ENCODE results near the gene MSMO1. TPM values are rescaled to one million over a fixed set of nuclear protein-coding genes. Genes with fewer than 3 reads are reported as not detected.

The MSMO1 gene
- total and polyA plus RNA-seq, 2 experiments from 2014 or later = 145 to 272 TPM

DNA sequence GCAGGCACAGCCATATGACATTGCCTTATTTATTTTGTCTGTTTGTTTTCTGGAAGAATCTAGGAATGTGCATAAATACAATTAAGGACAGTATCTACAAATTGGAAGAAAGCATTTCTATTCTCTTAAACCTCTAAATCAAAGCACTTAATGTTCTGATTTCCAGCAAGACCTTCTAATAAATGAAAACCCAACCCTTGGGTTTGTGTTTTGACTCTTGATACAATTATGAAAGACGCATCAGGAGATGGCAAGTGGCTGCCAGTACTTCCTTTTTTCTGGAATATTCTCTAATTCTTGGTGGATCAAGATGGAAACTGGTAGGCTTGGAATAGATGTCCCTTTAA lies 50.9 kb downstream of the MSMO1 start:
- no peaks in the 10 kb centered on the region for H3F3A ChIP-seq (replicated peaks; ENCODE audit: low read depth)
- TF ChIP-seq, protein P1, sequence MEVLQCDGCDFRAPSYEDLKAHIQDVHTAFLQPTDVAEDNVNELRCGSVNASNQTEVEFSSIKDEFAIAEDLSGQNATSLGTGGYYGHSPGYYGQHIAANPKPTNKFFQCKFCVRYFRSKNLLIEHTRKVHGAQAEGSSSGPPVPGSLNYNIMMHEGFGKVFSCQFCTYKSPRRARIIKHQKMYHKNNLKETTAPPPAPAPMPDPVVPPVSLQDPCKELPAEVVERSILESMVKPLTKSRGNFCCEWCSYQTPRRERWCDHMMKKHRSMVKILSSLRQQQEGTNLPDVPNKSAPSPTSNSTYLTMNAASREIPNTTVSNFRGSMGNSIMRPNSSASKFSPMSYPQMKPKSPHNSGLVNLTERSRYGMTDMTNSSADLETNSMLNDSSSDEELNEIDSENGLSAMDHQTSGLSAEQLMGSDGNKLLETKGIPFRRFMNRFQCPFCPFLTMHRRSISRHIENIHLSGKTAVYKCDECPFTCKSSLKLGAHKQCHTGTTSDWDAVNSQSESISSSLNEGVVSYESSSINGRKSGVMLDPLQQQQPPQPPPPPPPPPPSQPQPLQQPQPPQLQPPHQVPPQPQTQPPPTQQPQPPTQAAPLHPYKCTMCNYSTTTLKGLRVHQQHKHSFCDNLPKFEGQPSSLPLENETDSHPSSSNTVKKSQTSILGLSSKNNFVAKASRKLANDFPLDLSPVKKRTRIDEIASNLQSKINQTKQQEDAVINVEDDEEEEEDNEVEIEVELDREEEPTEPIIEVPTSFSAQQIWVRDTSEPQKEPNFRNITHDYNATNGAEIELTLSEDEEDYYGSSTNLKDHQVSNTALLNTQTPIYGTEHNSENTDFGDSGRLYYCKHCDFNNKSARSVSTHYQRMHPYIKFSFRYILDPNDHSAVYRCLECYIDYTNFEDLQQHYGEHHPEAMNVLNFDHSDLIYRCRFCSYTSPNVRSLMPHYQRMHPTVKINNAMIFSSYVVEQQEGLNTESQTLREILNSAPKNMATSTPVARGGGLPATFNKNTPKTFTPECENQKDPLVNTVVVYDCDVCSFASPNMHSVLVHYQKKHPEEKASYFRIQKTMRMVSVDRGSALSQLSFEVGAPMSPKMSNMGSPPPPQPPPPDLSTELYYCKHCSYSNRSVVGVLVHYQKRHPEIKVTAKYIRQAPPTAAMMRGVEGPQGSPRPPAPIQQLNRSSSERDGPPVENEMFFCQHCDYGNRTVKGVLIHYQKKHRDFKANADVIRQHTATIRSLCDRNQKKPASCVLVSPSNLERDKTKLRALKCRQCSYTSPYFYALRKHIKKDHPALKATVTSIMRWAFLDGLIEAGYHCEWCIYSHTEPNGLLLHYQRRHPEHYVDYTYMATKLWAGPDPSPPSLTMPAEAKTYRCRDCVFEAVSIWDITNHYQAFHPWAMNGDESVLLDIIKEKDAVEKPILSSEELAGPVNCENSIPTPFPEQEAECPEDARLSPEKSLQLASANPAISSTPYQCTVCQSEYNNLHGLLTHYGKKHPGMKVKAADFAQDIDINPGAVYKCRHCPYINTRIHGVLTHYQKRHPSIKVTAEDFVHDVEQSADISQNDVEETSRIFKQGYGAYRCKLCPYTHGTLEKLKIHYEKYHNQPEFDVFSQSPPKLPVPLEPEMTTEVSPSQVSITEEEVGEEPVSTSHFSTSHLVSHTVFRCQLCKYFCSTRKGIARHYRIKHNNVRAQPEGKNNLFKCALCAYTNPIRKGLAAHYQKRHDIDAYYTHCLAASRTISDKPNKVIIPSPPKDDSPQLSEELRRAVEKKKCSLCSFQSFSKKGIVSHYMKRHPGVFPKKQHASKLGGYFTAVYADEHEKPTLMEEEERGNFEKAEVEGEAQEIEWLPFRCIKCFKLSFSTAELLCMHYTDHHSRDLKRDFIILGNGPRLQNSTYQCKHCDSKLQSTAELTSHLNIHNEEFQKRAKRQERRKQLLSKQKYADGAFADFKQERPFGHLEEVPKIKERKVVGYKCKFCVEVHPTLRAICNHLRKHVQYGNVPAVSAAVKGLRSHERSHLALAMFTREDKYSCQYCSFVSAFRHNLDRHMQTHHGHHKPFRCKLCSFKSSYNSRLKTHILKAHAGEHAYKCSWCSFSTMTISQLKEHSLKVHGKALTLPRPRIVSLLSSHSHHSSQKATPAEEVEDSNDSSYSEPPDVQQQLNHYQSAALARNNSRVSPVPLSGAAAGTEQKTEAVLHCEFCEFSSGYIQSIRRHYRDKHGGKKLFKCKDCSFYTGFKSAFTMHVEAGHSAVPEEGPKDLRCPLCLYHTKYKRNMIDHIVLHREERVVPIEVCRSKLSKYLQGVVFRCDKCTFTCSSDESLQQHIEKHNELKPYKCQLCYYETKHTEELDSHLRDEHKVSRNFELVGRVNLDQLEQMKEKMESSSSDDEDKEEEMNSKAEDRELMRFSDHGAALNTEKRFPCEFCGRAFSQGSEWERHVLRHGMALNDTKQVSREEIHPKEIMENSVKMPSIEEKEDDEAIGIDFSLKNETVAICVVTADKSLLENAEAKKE (CRISPR knock-in tag; IDR thresholded peaks at IDR 0.05) = no peak
- TF ChIP-seq NANOG (IDR thresholded peaks at IDR 0.05; ENCODE audit: borderline replicate concordance) = no peak
- no peak for TF ChIP-seq CREB1 (CRISPR knock-in tag; IDR thresholded peaks at IDR 0.05; ENCODE audit: low read depth)
- TF ChIP-seq, protein P2, sequence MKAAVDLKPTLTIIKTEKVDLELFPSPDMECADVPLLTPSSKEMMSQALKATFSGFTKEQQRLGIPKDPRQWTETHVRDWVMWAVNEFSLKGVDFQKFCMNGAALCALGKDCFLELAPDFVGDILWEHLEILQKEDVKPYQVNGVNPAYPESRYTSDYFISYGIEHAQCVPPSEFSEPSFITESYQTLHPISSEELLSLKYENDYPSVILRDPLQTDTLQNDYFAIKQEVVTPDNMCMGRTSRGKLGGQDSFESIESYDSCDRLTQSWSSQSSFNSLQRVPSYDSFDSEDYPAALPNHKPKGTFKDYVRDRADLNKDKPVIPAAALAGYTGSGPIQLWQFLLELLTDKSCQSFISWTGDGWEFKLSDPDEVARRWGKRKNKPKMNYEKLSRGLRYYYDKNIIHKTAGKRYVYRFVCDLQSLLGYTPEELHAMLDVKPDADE (IDR thresholded peaks at IDR 0.05) = no peak
- H3K4me3 ChIP-seq = peak overlapping the region; percentile 68
- H2AFZ ChIP-seq = peak overlapping the region; percentile 96
- H4K20me1 ChIP-seq (replicated peaks; ENCODE audit: insufficient read depth) = no peaks in the 10 kb centered on the region
- Mint-ChIP-seq H3K27ac (no peak overlapping the region), H3K36me3 (ENCODE audit: low read depth) (no peaks in the 10 kb centered on the region), H3K27me3 (ENCODE audit: insufficient read depth, low read depth, poor library complexity) (peaks cover 16% of the 10 kb centered on the region), H3K4me3 (peak overlapping the region; percentile 78), H3K9me3 (no peaks in the 10 kb centered on the region; the same call in 2 of the 3 replicates), H3K4me1 (peaks cover 22% of the 10 kb centered on the region)
- H3K36me3 ChIP-seq (ENCODE audit: insufficient read depth) = no peaks in the 10 kb centered on the region
- peaks cover 15% of the 10 kb centered on the region; the same call in 1 of the 2 replicates for H3K4me1 ChIP-seq (ENCODE audit: insufficient read depth)
- peak overlapping the region; percentile 93 for H3K4me2 ChIP-seq
- peaks cover 36% of the 10 kb centered on the region for H3K27me3 ChIP-seq (ENCODE audit: insufficient read depth)
- DNase-seq (ENCODE audit: low spot score) = no peak
- ATAC-seq = no peak
- H3K79me2 ChIP-seq (replicated peaks; ENCODE audit: insufficient read depth) = no peaks in the 10 kb centered on the region
- H3K9me2 ChIP-seq (ENCODE audit: insufficient read depth) = no peaks in the 10 kb centered on the region
- H3K27ac ChIP-seq (ENCODE audit: low read depth) = no peak overlapping the region

All from GM23338 (cell line).